ENCODE results near the gene WNT3A.

Gene WNT3A

GRCh38 chr1:228063251-228064191, 56.7 kb downstream of the WNT3A start:
- ChIA-PET CTCF (no interaction called here), POLR2A (no interaction called here)
- no peak for DNase-seq (ENCODE audit: extremely low spot score)
- no peak for TF ChIP-seq CTCF (IDR thresholded peaks at IDR 0.05; ENCODE audit: control extremely low read depth, extremely low read depth, low read depth, missing control alignments)

- ChIA-PET CTCF (no interaction called here), POLR2A (no interaction called here)
- no peak for TF ChIP-seq CTCF (IDR thresholded peaks at IDR 0.05; ENCODE audit: control extremely low read depth, extremely low read depth, low read depth, missing control alignments)
- no peak for DNase-seq (ENCODE audit: extremely low spot score)
These were observed 57.5 kb downstream of the WNT3A start for GRCh38 chr1:228064296-228064695.

GRCh38 chr1:228064741-228065542, 58.1 kb downstream of the WNT3A start:
- POLR2A ChIA-PET = no interaction called here
- CTCF ChIA-PET = no interaction called here
- no peak for TF ChIP-seq CTCF (IDR thresholded peaks at IDR 0.05; ENCODE audit: control extremely low read depth, extremely low read depth, low read depth, missing control alignments)
- DNase-seq (ENCODE audit: extremely low spot score) = no peak

- no peak for DNase-seq (ENCODE audit: extremely low spot score)
- POLR2A ChIA-PET = no interaction called here
- CTCF ChIA-PET = no interaction called here
- no peak for TF ChIP-seq CTCF (IDR thresholded peaks at IDR 0.05; ENCODE audit: control extremely low read depth, extremely low read depth, low read depth, missing control alignments)
These were observed 58.9 kb downstream of the WNT3A start for GRCh38 chr1:228065543-228066347.

GRCh38 chr1:228066416-228066815, 59.6 kb downstream of the WNT3A start:
- POLR2A ChIA-PET = no interaction called here
- TF ChIP-seq CTCF (IDR thresholded peaks at IDR 0.05; ENCODE audit: control extremely low read depth, extremely low read depth, low read depth, missing control alignments) = no peak

More at GRCh38 chr1:228066416-228066815, 59.6 kb downstream of the WNT3A start:
- no peak for DNase-seq (ENCODE audit: extremely low spot score)
- CTCF ChIA-PET = no interaction called here

All from GM10248 (cell line).